ENCODE measurements around the gene SMTN.
A peak's percentile ranks its signal among the peaks of the same experiment; 100 is the strongest.

SMTN gene

DNA sequence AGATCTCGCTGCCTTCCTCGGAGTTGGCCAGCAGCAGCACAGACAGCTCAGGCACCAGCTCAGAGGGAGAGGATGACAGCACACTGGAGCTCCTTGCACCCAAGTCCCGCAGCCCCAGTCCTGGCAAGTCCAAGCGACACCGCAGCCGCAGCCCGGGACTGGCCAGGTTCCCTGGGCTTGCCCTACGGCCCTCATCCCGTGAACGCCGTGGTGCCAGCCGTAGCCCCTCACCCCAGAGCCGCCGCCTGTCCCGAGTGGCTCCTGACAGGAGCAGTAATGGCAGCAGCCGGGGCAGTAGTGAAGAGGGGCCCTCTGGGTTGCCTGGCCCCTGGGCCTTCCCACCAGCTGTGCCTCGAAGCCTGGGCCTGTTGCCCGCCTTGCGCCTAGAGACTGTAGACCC lies 52.8 kb downstream of the SMTN start:
- no peak for DNase-seq

GRCh38 chr22:31134688-31135087 lies 53.6 kb downstream of the SMTN start:
- no peak for DNase-seq

- no peak for DNase-seq
These were observed 54.6 kb downstream of the SMTN start for GRCh38 chr22:31135706-31136105.

DNA sequence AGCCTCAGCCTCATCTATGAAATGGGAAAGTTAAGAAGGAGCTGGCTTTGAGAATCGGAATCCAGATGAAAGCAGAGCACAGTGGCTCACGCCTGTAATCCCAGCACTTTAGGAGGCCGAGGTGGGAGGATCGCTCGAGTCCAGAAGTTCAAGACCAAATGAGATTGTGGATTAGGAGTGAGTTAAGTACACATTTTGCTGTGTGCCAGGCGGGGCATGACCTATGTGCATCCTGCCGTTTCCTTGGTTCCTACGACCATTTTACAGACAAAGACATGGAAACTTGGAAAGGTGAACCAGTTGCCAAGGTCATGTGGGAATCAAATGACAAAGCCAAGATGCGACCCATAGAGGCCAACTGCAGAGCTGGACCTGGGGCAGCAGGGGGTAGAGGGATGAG lies 55.0 kb downstream of the SMTN start:
- DNase-seq: no peak

GRCh38 chr22:31136711-31137110 lies 55.6 kb downstream of the SMTN start:
- DNase-seq: no peak

DNA sequence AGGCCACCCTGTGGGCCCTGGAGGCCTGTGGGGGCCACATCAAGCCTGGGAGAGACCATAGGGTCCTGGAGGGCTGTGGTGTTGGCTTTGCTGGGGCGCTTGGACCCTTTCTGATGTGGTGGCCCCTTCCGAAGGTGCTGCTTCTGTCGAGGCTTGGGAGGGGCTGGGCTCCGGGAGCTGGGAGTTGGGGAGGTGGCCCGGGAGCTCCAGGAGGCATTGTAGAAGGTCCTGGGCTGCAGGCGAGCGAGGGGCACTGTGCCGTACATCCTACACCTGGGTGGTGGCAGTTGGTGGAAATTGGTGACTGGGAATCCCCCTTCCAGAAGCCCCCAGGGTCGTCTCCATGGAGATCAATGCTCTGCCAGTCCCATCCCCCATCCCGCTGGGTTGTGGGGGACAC lies 56.6 kb downstream of the SMTN start:
- no peak for DNase-seq

GRCh38 chr22:31138126-31138525 lies 57.0 kb downstream of the SMTN start:
- no peak for DNase-seq

- DNase-seq: no peak
These were observed 57.9 kb downstream of the SMTN start for GRCh38 chr22:31139066-31139465.

- no peak for DNase-seq
These were observed 59.0 kb downstream of the SMTN start, which contains the start of gene PLA2G3 for GRCh38 chr22:31139866-31140716. Gene PLA2G3, minus strand, starts transcription at chr22:31140508. Its CDS starts 154 bp downstream, at chr22:31140354.

GRCh38 chr22:31140746-31141145 lies 59.6 kb downstream of the SMTN start:
- no peak for DNase-seq

- DNase-seq: no peak
These were observed 60.4 kb downstream of the SMTN start for GRCh38 chr22:31141551-31141950.

DNA sequence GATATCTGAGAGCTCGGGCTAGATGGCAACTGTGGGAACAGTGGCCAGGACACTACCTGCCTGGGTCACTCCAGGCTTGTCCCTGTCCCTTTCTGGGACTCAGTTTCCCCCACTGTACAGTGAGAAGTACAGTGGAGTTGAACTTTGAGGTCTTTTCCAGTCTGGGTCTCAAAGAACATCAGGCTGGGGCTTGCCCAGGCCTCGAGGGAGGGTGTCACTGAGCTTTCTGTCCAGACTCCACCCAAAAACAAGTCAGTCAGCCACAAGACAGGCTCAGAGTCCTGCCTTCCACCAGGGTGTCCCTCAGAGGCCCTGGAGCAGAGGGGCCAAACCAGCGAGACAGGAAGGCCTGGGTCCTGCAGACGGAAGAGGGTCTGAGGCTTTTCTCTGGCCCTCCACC lies 61.2 kb downstream of the SMTN start:
- DNase-seq: no peak

DNA sequence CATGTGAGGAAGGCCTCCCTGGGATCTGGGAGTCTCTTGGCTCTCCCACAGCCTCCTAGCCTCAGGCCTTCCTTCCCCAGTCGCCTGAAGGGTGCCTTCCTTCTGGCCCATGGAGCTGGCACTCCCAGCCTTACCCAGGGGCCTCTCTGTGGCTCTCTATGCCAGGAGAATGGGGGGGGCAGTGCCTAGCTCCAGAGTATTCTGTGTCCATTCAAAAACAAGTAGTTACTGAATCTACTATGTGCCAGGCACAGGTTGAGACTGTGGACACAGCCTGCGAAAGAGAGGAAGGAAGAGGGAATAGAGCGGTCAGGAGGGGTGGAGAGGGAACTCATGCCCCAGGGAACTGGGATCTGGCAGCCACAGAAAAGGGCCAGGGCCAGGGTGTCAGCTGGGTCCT lies 61.9 kb downstream of the SMTN start:
- no peak for DNase-seq

DNA sequence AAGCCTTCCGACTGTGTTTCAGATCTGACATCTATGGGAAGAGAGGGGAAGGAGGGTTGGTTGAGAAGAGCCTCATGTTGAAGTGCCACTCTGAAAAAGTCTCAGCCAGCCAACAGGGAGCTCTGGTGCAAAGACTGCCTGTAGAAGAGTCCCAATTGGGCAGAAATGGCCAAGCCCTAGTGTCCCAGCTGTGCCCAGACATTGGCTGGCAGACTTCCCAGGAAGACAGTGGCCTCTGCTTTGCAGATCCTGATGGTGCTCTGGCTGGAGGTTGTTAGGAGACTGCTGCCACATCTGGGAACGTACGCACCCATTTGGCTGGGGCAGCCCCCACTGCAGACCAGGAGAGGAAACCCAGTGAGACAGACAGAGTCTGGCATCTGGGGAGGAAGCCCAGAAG lies 62.4 kb downstream of the SMTN start:
- DNase-seq: no peak

DNA sequence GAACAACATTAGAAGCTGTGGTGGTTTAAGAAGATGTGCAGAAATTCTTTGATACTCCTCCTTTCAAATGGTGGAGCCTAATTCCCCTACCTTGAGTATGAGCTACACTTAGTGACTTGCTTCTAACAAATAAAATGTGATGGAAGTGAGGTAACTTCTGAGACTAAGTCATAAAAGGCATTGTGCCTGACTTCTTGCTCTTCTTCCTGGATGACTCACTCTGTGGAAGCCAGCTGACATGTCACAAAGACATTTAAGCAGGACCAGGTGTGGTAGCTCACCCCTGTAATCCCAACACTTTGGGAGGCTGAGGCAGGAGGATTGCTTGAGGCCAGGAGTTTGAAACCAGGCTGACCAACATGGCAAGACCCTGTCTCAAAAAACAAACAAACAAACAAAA lies 63.1 kb downstream of the SMTN start:
- DNase-seq: no peak

DNA sequence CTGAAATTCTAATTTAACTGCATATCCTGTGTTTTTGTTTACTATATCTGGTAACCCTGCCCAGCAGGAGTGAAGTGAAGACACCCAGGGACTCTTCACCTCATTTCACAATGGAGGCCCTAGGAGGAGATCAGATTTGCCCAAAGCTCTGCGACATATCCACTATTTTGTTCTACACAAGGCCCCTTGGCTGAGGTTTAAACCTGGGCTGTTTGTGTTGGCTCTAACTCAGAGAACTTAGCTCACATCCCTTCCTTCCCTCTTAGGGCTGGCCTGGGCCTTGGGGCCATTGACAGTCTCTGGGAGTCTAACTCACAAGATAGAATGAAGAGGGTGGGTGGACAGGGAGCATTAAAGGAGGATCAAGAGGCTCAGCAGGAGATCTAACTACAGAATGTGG lies 67.4 kb downstream of the SMTN start:
- DNase-seq: no peak

- DNase-seq: peak; percentile 18
These were observed 68.0 kb downstream of the SMTN start for GRCh38 chr22:31148953-31149627.

DNA sequence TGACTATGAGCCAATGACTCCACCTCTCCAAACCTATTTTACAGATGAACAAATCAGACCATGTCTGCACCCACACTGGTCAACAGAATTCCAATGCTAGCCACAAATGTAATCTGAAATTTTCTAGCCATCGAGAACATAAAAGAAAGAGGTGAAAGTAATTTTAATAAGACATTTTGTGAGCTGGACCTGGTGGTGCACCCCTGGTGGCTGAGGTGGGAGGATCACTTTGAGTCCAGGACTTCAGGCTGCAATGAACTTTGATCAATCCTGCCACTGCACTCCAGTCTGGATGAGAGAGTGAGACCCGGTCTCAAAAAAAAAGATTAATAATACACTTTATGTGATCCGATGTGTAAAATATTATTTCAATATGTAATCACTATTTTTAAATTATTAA lies 69.5 kb downstream of the SMTN start:
- no peak for DNase-seq

DNA sequence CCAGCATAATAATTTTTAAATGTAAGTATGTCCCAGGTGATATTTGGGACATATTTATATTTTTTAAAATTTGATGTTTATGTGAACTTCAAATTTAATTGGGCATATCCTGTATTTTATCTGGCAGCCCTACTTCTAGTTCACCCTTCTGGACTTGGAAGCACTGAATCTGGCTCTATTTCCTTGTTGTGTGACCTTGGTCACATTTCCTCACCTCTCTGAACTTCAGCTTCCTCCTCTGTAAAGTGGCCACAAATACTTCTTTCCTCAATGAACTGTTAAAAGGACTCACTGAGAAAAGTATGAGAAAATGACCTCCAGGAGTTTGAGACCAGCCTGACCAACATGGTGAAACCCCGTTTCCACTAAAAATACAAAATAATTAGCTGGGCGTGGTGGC lies 70.8 kb downstream of the SMTN start:
- no peak for DNase-seq

DNA sequence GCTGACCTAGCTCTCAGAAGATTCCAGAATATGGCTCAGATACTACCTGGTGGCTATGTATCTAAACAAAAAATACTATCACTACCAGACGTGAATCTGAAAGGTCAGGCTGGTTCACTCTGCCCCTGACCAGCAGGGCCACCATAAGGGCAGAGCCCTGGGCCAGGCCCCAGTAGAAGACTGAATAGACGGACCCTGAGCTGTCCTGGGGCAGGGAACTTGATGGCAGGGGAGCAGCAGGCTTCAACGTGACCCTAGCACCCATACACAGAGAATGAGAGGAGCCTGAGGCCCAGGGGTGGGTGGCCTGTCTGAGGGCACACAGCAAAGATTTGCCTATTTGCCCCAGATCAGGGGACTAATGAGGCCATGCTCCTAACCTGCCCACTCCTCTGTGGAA lies 72.2 kb downstream of the SMTN start:
- no peak for DNase-seq
